Body of pancreas (tissue), 4 donors: Measurements from ENCODE around the gene KIRREL3. TPM values are rescaled to one million over a fixed set of nuclear protein-coding genes. Genes with fewer than 3 reads are reported as not detected.

Source experiments
- ATAC-seq: fragments of 150-250 bp; one replicate; pipeline ENCODE4 v1.9.1; 2016
- DNase-seq, 4 donors: peaks; one replicate each; pipeline ENCODE4 v3.0.0-alpha.2; 2019
- H3K27ac ChIP-seq, 4 donors: fragments of 200-600 bp; sonication (generic); 1 replicate in 3 of 4; 2 replicates in 1 of 4; pipeline versions ENCODE4 v1.5.1 to v1.6.1; 2016 to 2019; ENCODE audit warnings: mild to moderate bottlenecking in 1 of 4, mixed read lengths in 1 of 4, moderate library complexity in 1 of 4
- H3K27me3 ChIP-seq, 2 donors: fragments of 200-600 bp; sonication (generic); one replicate each; pipeline ENCODE4 v1.6.0; 2016; ENCODE audit warnings: mild to moderate bottlenecking in 1 of 2
- H3K36me3 ChIP-seq, 2 donors: fragments of 200-600 bp; sonication (generic); replicated peaks in 1 of 2; 2 replicates each; pipeline ENCODE4 v1.5.1; 2016; ENCODE audit warnings: low read depth in 2 of 2; ENCODE audit not compliant: insufficient read depth in 1 of 2
- H3K4me1 ChIP-seq: fragments of 200-600 bp; sonication (generic); one replicate; pipeline ENCODE4 v1.6.0; 2016
- H3K4me3 ChIP-seq, 2 donors: fragments of 200-600 bp; sonication (generic); 1 replicate in 1 of 2; 2 replicates in 1 of 2; pipeline ENCODE4 v1.5.1; 2016 to 2019
- H3K9me3 ChIP-seq, 3 donors: fragments of 200-600 bp; sonication (generic); 1 replicate in 2 of 3; 2 replicates in 1 of 3; pipeline ENCODE4 v1.5.1; 2016
- POLR2A ChIP-seq, 3 donors: fragments of 450-650 bp; IDR thresholded peaks; one replicate each; pipeline ENCODE4 v1.6.1; 2016; ENCODE audit warnings: antibody characterized with exemption in 3 of 3, mild to moderate bottlenecking in 2 of 3
- WGBS, 2 donors: methylation state at CpG; one replicate each; pipeline ENCODE4 v1.1.5; 2017; 5-methylcytosine and 5-hydroxymethylcytosine counted together
- intact Hi-C: fragments of 100-400 bp; cut with DNase I; formaldehyde crosslinking; loops from one replicate; pipeline ENCODE4 v1.15.1; 2023
- total RNA-seq, 2 donors: library from RNA; depleted of rRNA; stranded (reverse); fragments of >200 nt; gene quantifications; one replicate each; pipeline ENCODE4 v1.1.0, GENCODE V29; 2016
- TF ChIP-seq, protein P1 (sequence below), 7 experiments: fragments of 450-650 bp in 4 of 7; fragments of 200-600 bp in 3 of 7; sonication (generic) in 3 of 7; IDR thresholded peaks; one replicate each; pipeline ENCODE4 v1.5.1; 2016 to 2019; ENCODE audit warnings: antibody characterized with exemption in 7 of 7

The KIRREL3 gene
- total RNA-seq, 2 donors from 2014 or later = 0.26 TPM; not detected in 1

DNA sequence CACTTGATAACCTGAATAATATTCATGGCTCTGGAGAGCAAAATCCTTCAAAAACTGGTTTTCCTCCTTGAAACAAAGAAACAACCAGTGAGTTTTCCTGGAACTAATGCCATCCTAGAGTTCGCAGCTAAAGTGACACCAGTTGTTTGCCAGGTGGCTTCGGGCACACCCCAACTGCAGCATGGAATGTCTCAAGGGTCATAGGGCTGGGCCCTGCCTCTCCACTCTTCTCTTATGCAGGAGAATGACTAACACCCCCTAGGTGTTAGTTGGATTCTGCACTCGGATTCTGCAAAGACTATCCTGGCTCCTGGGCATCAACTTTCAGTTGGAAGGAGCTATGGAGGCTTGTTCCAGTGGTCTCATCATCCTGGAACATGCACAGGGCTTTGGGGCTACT lies 98.8 kb downstream of the KIRREL3 start:
- 52 to 57% methylated on average over 3 of the region's 3 CpGs for WGBS, 2 donors
- no peaks in the 10 kb centered on the region for H3K27me3 ChIP-seq
- no peaks in the 10 kb centered on the region for H3K9me3 ChIP-seq
- no peak overlapping the region for H3K27ac ChIP-seq
- TF ChIP-seq, protein P1, sequence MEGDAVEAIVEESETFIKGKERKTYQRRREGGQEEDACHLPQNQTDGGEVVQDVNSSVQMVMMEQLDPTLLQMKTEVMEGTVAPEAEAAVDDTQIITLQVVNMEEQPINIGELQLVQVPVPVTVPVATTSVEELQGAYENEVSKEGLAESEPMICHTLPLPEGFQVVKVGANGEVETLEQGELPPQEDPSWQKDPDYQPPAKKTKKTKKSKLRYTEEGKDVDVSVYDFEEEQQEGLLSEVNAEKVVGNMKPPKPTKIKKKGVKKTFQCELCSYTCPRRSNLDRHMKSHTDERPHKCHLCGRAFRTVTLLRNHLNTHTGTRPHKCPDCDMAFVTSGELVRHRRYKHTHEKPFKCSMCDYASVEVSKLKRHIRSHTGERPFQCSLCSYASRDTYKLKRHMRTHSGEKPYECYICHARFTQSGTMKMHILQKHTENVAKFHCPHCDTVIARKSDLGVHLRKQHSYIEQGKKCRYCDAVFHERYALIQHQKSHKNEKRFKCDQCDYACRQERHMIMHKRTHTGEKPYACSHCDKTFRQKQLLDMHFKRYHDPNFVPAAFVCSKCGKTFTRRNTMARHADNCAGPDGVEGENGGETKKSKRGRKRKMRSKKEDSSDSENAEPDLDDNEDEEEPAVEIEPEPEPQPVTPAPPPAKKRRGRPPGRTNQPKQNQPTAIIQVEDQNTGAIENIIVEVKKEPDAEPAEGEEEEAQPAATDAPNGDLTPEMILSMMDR (IDR thresholded peaks at IDR 0.05) = no peak
- TF ChIP-seq POLR2A (IDR thresholded peaks at IDR 0.05) = no peak
- no peaks in the 10 kb centered on the region for H3K36me3 ChIP-seq
- H3K4me1 ChIP-seq = no peaks in the 10 kb centered on the region
- no peak overlapping the region for H3K4me3 ChIP-seq
- intact Hi-C loops = no loop called here
- DNase-seq (no peak), ATAC-seq (no peak)

DNA sequence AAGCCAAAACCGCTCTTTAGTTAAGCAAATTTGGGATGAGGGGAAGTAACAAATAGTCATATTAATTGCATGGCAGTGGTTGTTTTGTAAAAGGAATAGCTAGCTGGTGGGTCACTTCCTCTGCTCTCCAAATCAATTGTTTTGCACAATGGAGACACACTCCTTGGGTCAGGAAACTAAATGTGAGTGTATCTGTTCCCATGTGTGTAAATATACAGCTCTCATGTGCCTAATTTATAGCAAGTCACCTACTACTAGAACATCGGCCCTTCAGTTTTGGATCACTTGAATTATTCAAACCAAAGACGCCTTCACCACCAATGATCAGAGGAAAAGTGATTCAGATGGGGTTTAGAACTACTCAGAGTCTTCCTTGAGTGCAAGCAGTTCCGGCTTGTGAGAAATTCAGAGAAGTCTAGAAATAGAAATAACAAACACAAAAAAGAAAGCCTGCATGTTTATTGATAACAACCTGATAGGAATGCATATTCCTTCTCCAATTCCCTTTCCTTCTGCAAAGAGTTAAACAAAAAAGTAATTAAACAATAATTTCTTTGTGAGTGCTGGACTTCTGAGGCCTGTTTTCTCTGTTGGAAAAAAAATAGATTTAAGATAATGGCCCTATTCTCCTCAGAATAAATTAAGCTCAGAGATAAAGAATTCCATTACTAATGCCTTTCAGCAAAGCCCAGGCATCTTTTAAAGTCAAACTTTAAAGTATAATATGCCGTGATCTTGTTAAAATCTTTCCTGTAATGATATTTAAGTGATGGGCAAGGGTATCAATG lies 100.4 kb downstream of the KIRREL3 start:
- intact Hi-C loops = no loop called here
- no peak for ATAC-seq
- Histone ChIP-seq H3K9me3 (no peaks in the 10 kb centered on the region), H3K4me3 (no peak overlapping the region), H3K27me3 (no peaks in the 10 kb centered on the region), H3K36me3 (no peaks in the 10 kb centered on the region), H3K27ac (no peak overlapping the region), H3K4me1 (no peaks in the 10 kb centered on the region)
- no peak for DNase-seq
- TF ChIP-seq POLR2A (IDR thresholded peaks at IDR 0.05) = no peak
- TF ChIP-seq, protein P1 (IDR thresholded peaks at IDR 0.05) = no peak
- 71 to 72% methylated on average over 5 of the region's 5 CpGs for WGBS, 2 donors

DNA sequence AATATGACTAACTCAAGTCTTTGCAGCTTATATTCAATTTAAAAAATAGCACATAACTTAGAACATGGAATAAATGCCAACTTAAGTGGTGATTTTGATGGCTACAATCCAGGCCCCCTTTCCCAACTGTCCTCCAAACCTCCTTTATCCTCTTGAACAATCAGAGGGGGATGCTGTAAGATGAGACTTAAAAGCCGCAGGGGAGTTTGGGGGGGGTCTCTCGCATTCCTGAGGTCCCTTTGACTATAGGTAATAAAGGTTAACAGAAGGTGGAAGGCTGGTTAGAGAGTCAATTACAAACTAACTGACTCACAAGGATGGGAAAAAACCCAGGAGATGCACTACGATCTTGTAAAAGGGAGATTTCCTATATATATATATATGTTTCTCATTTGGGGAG lies 101.8 kb downstream of the KIRREL3 start:
- ATAC-seq = no peak

DNA sequence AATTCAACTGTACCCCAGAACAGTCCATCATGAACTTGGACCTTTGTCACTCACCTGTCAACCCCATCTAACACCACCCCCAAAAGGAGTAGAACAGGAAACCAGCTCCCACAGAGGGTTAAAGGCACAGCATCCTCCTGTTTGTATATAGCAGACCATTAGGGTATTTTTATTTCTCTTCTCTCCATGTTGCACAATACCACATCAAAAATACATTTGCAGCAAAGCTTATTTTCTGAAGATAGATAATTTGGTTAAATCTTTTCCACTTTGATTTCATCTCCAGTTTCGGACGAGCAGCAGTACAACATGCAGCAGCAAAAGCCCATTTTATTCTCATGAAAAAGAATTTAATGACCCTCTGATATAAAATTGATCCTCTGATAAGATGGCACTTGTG lies 103.1 kb downstream of the KIRREL3 start:
- DNase-seq = no peak
- no peak overlapping the region for H3K4me3 ChIP-seq
- no peak overlapping the region for H3K27ac ChIP-seq
- 47 to 58% methylated on average over 2 of the region's 2 CpGs for WGBS, 2 donors
- intact Hi-C loops = no loop called here
- H3K27me3 ChIP-seq = no peaks in the 10 kb centered on the region
- H3K9me3 ChIP-seq = no peaks in the 10 kb centered on the region
- no peak for ATAC-seq
- TF ChIP-seq, protein P1 (IDR thresholded peaks at IDR 0.05) = no peak
- no peak for TF ChIP-seq POLR2A (IDR thresholded peaks at IDR 0.05)
- H3K4me1 ChIP-seq = no peaks in the 10 kb centered on the region
- H3K36me3 ChIP-seq = no peaks in the 10 kb centered on the region

More for the DNA sequence above, 101.8 kb downstream of the KIRREL3 start:
- intact Hi-C loops = no loop called here
- H3K9me3 ChIP-seq = no peaks in the 10 kb centered on the region
- no peaks in the 10 kb centered on the region for H3K36me3 ChIP-seq
- H3K27ac ChIP-seq = no peak overlapping the region
- no peak overlapping the region for H3K4me3 ChIP-seq
- WGBS, 2 donors = 30 to 46% methylated on average over 3 of the region's 3 CpGs
- no peaks in the 10 kb centered on the region for H3K4me1 ChIP-seq
- H3K27me3 ChIP-seq = no peaks in the 10 kb centered on the region
- DNase-seq = no peak
- TF ChIP-seq, protein P1 (IDR thresholded peaks at IDR 0.05) = no peak
- TF ChIP-seq POLR2A (IDR thresholded peaks at IDR 0.05) = no peak

DNA sequence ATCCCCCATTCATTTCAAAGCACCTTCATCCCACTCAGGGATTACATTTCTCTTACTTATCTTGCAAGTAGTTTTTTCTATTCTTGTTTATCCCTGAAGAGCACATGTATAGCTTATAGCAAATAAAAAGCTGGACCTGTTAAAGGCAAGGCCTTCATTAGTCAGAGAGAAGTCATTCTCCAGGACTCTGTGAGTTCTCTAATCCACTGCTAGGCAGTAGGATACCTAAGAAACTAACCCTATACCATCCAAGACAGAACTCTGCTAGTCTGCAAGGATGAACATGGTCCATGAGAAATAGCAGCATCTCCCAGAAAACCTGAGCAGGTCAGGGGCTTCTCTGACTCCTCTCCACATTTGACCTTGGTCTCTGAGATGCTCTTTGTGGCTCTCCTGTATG lies 104.5 kb downstream of the KIRREL3 start:
- no peak for TF ChIP-seq POLR2A (IDR thresholded peaks at IDR 0.05)
- TF ChIP-seq, protein P1 (IDR thresholded peaks at IDR 0.05) = no peak
- no peak for ATAC-seq
- H3K4me1 ChIP-seq = no peaks in the 10 kb centered on the region

More for the DNA sequence above, 104.5 kb downstream of the KIRREL3 start:
- Histone ChIP-seq H3K36me3 (no peaks in the 10 kb centered on the region), H3K9me3 (no peaks in the 10 kb centered on the region), H3K4me3 (no peak overlapping the region), H3K27ac (no peak overlapping the region), H3K27me3 (no peaks in the 10 kb centered on the region)
- no peak for DNase-seq
- intact Hi-C loops = no loop called here
